AG20443 (cell line): ENCODE results near the gene FAM83G.
"Not testable (repeated sequence)": the region's sequence is repeated elsewhere in the genome, so short reads cannot be mapped to it uniquely, and the experiment has no call there.

Experiments
- DNase-seq: peaks from one replicate; pipeline ENCODE4 v3.0.0; 2012; ENCODE audit warnings: low spot score, mixed read lengths

The FAM83G gene

GRCh38 chr17:18950944-18951905, 53.3 kb downstream of the FAM83G start:
- DNase-seq, result peak; percentile 52

- peak; percentile 3 for DNase-seq
These were observed 54.2 kb downstream of the FAM83G start for GRCh38 chr17:18950346-18950745.

GRCh38 chr17:18949566-18949965, 55.0 kb downstream of the FAM83G start:
- peak; percentile 3 for DNase-seq

- DNase-seq, result no peak
These were observed 56.0 kb downstream of the FAM83G start for GRCh38 chr17:18948476-18949006.

GRCh38 chr17:18947866-18948265, 56.7 kb downstream of the FAM83G start:
- DNase-seq, result peak; percentile 7

GRCh38 chr17:18946536-18946935, 58.0 kb downstream of the FAM83G start:
- DNase-seq, result peak; percentile 10

GRCh38 chr17:18944646-18945045, 59.9 kb downstream of the FAM83G start:
- no peak for DNase-seq

- DNase-seq, result no peak
These were observed 65.9 kb downstream of the FAM83G start for GRCh38 chr17:18938692-18939023.

- DNase-seq, result no peak
These were observed 66.4 kb downstream of the FAM83G start for GRCh38 chr17:18937981-18938691.

- DNase-seq, result no peak
These were observed 71.2 kb downstream of the FAM83G start for GRCh38 chr17:18933102-18934058.

GRCh38 chr17:18932360-18933055, 72.1 kb downstream of the FAM83G start:
- DNase-seq, result no peak

GRCh38 chr17:18928628-18929125, 75.9 kb downstream of the FAM83G start:
- DNase-seq, result no peak

- no peak for DNase-seq
These were observed 79.4 kb downstream of the FAM83G start for GRCh38 chr17:18925187-18925586.

- DNase-seq, result not testable (repeated sequence)
These were observed 82.0 kb downstream of the FAM83G start for GRCh38 chr17:18922596-18922995.

GRCh38 chr17:18921912-18922451, 82.6 kb downstream of the FAM83G start:
- DNase-seq, result no peak

- no peak for DNase-seq
These were observed 83.1 kb downstream of the FAM83G start for GRCh38 chr17:18921485-18921884.

- no peak for DNase-seq
These were observed 83.6 kb downstream of the FAM83G start for GRCh38 chr17:18920911-18921441.

GRCh38 chr17:18919963-18920362, 84.6 kb downstream of the FAM83G start:
- no peak for DNase-seq
